Keratinocyte (primary cell): Measurements from ENCODE around the gene TRPC3.

Experiments
- EZH2 ChIP-seq: IDR thresholded peaks from one replicate; pipeline ENCODE4 v1.6.1; 2012; ENCODE audit warnings: inconsistent platforms, mild to moderate bottlenecking, low read length, moderate library complexity
- TF ChIP-seq, protein P1 (sequence below), 3 experiments: IDR thresholded peaks in 1 of 3; conservative IDR thresholded peaks in 1 of 3; optimal IDR thresholded peaks in 1 of 3; 2 replicates in 2 of 3; 3 replicates in 1 of 3; pipeline versions ENCODE3 to v1.5.1; 2011; ENCODE audit warnings: low read length in 3 of 3, mild to moderate bottlenecking in 3 of 3, moderate library complexity in 2 of 3, control low read depth in 1 of 3, inconsistent platforms in 1 of 3; ENCODE audit not compliant: insufficient read depth in 2 of 3; ENCODE audit errors: extremely low read depth in 1 of 3

DNA sequence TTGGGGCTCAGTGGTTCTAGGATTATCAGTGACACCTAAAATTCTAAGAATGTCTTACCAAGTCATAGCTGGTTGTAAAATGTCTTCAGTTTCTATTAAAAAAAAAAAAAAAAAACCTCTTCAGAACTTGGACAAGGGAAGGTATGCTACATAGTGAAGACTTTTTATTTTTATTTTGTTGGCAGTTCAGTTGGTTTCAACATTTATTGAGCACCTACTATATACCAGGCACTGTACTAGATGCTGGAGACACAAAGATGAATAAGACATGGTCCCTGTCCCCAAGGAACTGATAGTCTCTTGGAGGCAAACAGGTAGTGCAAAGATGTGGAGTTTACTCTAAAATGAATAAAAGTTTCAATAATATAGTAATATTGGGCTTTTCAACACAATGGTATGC, 72.7 kb downstream of the TRPC3 start:
- TF ChIP-seq, protein P1, sequence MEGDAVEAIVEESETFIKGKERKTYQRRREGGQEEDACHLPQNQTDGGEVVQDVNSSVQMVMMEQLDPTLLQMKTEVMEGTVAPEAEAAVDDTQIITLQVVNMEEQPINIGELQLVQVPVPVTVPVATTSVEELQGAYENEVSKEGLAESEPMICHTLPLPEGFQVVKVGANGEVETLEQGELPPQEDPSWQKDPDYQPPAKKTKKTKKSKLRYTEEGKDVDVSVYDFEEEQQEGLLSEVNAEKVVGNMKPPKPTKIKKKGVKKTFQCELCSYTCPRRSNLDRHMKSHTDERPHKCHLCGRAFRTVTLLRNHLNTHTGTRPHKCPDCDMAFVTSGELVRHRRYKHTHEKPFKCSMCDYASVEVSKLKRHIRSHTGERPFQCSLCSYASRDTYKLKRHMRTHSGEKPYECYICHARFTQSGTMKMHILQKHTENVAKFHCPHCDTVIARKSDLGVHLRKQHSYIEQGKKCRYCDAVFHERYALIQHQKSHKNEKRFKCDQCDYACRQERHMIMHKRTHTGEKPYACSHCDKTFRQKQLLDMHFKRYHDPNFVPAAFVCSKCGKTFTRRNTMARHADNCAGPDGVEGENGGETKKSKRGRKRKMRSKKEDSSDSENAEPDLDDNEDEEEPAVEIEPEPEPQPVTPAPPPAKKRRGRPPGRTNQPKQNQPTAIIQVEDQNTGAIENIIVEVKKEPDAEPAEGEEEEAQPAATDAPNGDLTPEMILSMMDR (optimal IDR thresholded peaks at IDR 0.05 in 1 of 3, IDR thresholded peaks at IDR 0.05 in 1 of 3, conservative IDR thresholded peaks at IDR 0.05 in 1 of 3; ENCODE audit: extremely low read depth in 1 of 3, insufficient read depth in 2 of 3, low read length in 3 of 3), result no peak
- no peak for TF ChIP-seq EZH2
